ENCODE results near the gene USP17L5. TPM values are rescaled to one million over a fixed set of nuclear protein-coding genes. Genes with fewer than 3 reads are reported as not detected.
"Not testable (repeated sequence)": the region's sequence is repeated elsewhere in the genome, so short reads cannot be mapped to it uniquely, and the experiment has no call there.

USP17L5 gene, protein sequence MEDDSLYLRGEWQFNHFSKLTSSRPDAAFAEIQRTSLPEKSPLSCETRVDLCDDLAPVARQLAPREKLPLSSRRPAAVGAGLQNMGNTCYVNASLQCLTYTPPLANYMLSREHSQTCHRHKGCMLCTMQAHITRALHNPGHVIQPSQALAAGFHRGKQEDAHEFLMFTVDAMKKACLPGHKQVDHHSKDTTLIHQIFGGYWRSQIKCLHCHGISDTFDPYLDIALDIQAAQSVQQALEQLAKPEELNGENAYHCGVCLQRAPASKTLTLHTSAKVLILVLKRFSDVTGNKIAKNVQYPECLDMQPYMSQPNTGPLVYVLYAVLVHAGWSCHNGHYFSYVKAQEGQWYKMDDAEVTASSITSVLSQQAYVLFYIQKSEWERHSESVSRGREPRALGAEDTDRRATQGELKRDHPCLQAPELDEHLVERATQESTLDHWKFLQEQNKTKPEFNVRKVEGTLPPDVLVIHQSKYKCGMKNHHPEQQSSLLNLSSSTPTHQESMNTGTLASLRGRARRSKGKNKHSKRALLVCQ
- total RNA-seq (not detected), polyA plus RNA-seq (ENCODE audit: insufficient read depth, low read depth, low replicate concordance) (not detected)
- long read RNA-seq, donor 1, result 0 reads
- long read RNA-seq, donor 2, result 0 reads
- long read RNA-seq, donor 3, result 0 reads
- long read RNA-seq, donor 4, result 0 reads
- long read RNA-seq, donor 5, result 0 reads
- long read RNA-seq, donor 6, result 0 reads
- long read RNA-seq, donor 7, result 0 reads
- long read RNA-seq, donor 8, result 0 reads
- long read RNA-seq, donor 9, result 0 reads
- long read RNA-seq, donor 10, result 0 reads

DNA sequence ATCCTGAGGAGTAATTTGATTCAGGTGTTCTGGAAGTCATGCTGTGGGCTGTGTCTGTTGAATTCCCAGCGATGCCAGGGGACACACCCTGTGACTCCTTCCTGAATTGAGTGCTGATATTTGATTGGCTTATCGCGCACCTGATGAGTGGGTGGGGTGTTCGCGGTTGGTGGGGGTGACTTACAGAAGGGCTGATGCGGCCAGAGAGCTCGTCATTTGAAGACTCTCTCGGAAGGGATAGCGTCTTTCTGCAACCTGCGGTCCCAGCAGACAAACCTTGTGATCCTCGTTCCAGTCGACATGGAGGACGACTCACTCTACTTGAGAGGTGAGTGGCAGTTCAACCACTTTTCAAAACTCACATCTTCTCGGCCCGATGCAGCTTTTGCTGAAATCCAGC lies at the start of gene USP17L5:
Gene USP17L5 (plus strand): TSS at position 301 of the 400 bp plus-strand sequence. CDS start 0 bp downstream, at position 301.
- H3K36me3 ChIP-seq (ENCODE audit: control insufficient read depth in 2 of 3, insufficient read depth in 3 of 3, low read length in 3 of 3); DNase-seq; H3K4me1 ChIP-seq (ENCODE audit: control insufficient read depth in 2 of 3, insufficient read depth in 2 of 3, low read depth in 1 of 3, low read length in 3 of 3); H3K27me3 ChIP-seq (ENCODE audit: control insufficient read depth, insufficient read depth, low read length); H3K27ac ChIP-seq (ENCODE audit: low read depth in 2 of 2, low read length in 2 of 2); H3K4me3 ChIP-seq (ENCODE audit: low read length in 3 of 3); intact Hi-C loops (cut with DNase I); FAIRE-seq; H3K9ac ChIP-seq (ENCODE audit: low read length in 3 of 3); H3K9me3 ChIP-seq (ENCODE audit: control insufficient read depth in 2 of 3, insufficient read depth in 1 of 3, low read length in 3 of 3): not testable (repeated sequence)

DNA sequence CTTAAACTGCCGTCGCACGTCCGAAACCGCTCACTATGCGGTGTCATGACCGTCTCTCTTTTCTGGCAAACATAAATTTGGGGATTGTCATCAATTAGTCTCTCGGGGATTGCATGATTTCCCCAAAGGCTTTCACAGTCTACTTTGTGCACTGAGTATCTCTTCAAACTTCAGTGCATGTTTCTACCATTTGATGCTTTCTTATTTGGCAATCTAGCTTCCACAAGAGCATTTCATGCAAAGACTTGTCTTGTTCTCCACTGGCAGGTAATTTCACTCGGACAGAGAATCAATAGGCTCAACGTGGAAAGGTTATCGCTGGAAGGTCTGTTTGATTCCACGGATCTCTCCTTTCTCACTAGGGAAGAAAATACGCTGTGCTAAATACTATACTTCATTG lies 15.0 kb upstream of the USP17L5 start:
- H3K36me3 ChIP-seq (ENCODE audit: control insufficient read depth in 2 of 3, insufficient read depth in 3 of 3, low read length in 3 of 3); FAIRE-seq; H3K9me3 ChIP-seq (ENCODE audit: control insufficient read depth in 2 of 3, insufficient read depth in 1 of 3, low read length in 3 of 3); H3K27ac ChIP-seq (ENCODE audit: low read depth in 2 of 2, low read length in 2 of 2); H3K4me1 ChIP-seq (ENCODE audit: control insufficient read depth in 2 of 3, insufficient read depth in 2 of 3, low read depth in 1 of 3, low read length in 3 of 3); DNase-seq; intact Hi-C loops (cut with DNase I); H3K9ac ChIP-seq (ENCODE audit: low read length in 3 of 3); H3K27me3 ChIP-seq (ENCODE audit: control insufficient read depth, insufficient read depth, low read length); H3K4me3 ChIP-seq (ENCODE audit: low read length in 3 of 3): not testable (repeated sequence)

DNA sequence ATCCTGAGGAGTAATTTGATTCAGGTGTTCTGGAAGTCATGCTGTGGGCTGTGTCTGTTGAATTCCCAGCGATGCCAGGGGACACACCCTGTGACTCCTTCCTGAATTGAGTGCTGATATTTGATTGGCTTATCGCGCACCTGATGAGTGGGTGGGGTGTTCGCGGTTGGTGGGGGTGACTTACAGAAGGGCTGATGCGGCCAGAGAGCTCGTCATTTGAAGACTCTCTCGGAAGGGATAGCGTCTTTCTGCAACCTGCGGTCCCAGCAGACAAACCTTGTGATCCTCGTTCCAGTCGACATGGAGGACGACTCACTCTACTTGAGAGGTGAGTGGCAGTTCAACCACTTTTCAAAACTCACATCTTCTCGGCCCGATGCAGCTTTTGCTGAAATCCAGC lies 14.3 kb upstream of the USP17L5 start, which contains the start of gene USP17L24:
Gene USP17L24 (plus strand): TSS at position 301 of the 400 bp plus-strand sequence. CDS start 0 bp downstream, at position 301.
- H3K36me3 ChIP-seq (ENCODE audit: control insufficient read depth in 2 of 3, insufficient read depth in 3 of 3, low read length in 3 of 3); H3K4me3 ChIP-seq (ENCODE audit: low read length in 3 of 3); H3K9me3 ChIP-seq (ENCODE audit: control insufficient read depth in 2 of 3, insufficient read depth in 1 of 3, low read length in 3 of 3); intact Hi-C loops (cut with DNase I); H3K4me1 ChIP-seq (ENCODE audit: control insufficient read depth in 2 of 3, insufficient read depth in 2 of 3, low read depth in 1 of 3, low read length in 3 of 3); H3K27ac ChIP-seq (ENCODE audit: low read depth in 2 of 2, low read length in 2 of 2); H3K27me3 ChIP-seq (ENCODE audit: control insufficient read depth, insufficient read depth, low read length); DNase-seq; H3K9ac ChIP-seq (ENCODE audit: low read length in 3 of 3); FAIRE-seq: not testable (repeated sequence)

DNA sequence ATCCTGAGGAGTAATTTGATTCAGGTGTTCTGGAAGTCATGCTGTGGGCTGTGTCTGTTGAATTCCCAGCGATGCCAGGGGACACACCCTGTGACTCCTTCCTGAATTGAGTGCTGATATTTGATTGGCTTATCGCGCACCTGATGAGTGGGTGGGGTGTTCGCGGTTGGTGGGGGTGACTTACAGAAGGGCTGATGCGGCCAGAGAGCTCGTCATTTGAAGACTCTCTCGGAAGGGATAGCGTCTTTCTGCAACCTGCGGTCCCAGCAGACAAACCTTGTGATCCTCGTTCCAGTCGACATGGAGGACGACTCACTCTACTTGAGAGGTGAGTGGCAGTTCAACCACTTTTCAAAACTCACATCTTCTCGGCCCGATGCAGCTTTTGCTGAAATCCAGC lies 9.6 kb upstream of the USP17L5 start, which contains the start of gene USP17L25:
Gene USP17L25 (plus strand): TSS at position 301 of the 400 bp plus-strand sequence. CDS start 0 bp downstream, at position 301.
- H3K4me3 ChIP-seq (ENCODE audit: low read length in 3 of 3); H3K9me3 ChIP-seq (ENCODE audit: control insufficient read depth in 2 of 3, insufficient read depth in 1 of 3, low read length in 3 of 3); H3K4me1 ChIP-seq (ENCODE audit: control insufficient read depth in 2 of 3, insufficient read depth in 2 of 3, low read depth in 1 of 3, low read length in 3 of 3); H3K9ac ChIP-seq (ENCODE audit: low read length in 3 of 3); H3K27me3 ChIP-seq (ENCODE audit: control insufficient read depth, insufficient read depth, low read length); H3K27ac ChIP-seq (ENCODE audit: low read depth in 2 of 2, low read length in 2 of 2); H3K36me3 ChIP-seq (ENCODE audit: control insufficient read depth in 2 of 3, insufficient read depth in 3 of 3, low read length in 3 of 3); intact Hi-C loops (cut with DNase I); FAIRE-seq; DNase-seq: not testable (repeated sequence)

DNA sequence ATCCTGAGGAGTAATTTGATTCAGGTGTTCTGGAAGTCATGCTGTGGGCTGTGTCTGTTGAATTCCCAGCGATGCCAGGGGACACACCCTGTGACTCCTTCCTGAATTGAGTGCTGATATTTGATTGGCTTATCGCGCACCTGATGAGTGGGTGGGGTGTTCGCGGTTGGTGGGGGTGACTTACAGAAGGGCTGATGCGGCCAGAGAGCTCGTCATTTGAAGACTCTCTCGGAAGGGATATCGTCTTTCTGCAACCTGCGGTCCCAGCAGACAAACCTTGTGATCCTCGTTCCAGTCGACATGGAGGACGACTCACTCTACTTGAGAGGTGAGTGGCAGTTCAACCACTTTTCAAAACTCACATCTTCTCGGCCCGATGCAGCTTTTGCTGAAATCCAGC lies 4.8 kb upstream of the USP17L5 start, which contains the start of gene USP17L26:
Gene USP17L26 (plus strand): TSS at position 301 of the 400 bp plus-strand sequence. CDS start 0 bp downstream, at position 301.
- intact Hi-C loops (cut with DNase I); H3K4me3 ChIP-seq (ENCODE audit: low read length in 3 of 3); H3K27ac ChIP-seq (ENCODE audit: low read depth in 2 of 2, low read length in 2 of 2); H3K27me3 ChIP-seq (ENCODE audit: control insufficient read depth, insufficient read depth, low read length); DNase-seq; H3K4me1 ChIP-seq (ENCODE audit: control insufficient read depth in 2 of 3, insufficient read depth in 2 of 3, low read depth in 1 of 3, low read length in 3 of 3); H3K36me3 ChIP-seq (ENCODE audit: control insufficient read depth in 2 of 3, insufficient read depth in 3 of 3, low read length in 3 of 3); H3K9me3 ChIP-seq (ENCODE audit: control insufficient read depth in 2 of 3, insufficient read depth in 1 of 3, low read length in 3 of 3); FAIRE-seq; H3K9ac ChIP-seq (ENCODE audit: low read length in 3 of 3): not testable (repeated sequence)

DNA sequence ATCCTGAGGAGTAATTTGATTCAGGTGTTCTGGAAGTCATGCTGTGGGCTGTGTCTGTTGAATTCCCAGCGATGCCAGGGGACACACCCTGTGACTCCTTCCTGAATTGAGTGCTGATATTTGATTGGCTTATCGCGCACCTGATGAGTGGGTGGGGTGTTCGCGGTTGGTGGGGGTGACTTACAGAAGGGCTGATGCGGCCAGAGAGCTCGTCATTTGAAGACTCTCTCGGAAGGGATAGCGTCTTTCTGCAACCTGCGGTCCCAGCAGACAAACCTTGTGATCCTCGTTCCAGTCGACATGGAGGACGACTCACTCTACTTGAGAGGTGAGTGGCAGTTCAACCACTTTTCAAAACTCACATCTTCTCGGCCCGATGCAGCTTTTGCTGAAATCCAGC lies 4.6 kb downstream of the USP17L5 start, which contains the start of gene USP17L27:
Gene USP17L27 (plus strand): TSS at position 301 of the 400 bp plus-strand sequence. CDS start 0 bp downstream, at position 301.
- H3K4me1 ChIP-seq (ENCODE audit: control insufficient read depth in 2 of 3, insufficient read depth in 2 of 3, low read depth in 1 of 3, low read length in 3 of 3); DNase-seq; H3K27me3 ChIP-seq (ENCODE audit: control insufficient read depth, insufficient read depth, low read length); H3K9ac ChIP-seq (ENCODE audit: low read length in 3 of 3); intact Hi-C loops (cut with DNase I); H3K36me3 ChIP-seq (ENCODE audit: control insufficient read depth in 2 of 3, insufficient read depth in 3 of 3, low read length in 3 of 3); H3K27ac ChIP-seq (ENCODE audit: low read depth in 2 of 2, low read length in 2 of 2); H3K4me3 ChIP-seq (ENCODE audit: low read length in 3 of 3); H3K9me3 ChIP-seq (ENCODE audit: control insufficient read depth in 2 of 3, insufficient read depth in 1 of 3, low read length in 3 of 3); FAIRE-seq: not testable (repeated sequence)

DNA sequence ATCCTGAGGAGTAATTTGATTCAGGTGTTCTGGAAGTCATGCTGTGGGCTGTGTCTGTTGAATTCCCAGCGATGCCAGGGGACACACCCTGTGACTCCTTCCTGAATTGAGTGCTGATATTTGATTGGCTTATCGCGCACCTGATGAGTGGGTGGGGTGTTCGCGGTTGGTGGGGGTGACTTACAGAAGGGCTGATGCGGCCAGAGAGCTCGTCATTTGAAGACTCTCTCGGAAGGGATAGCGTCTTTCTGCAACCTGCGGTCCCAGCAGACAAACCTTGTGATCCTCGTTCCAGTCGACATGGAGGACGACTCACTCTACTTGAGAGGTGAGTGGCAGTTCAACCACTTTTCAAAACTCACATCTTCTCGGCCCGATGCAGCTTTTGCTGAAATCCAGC lies 9.4 kb downstream of the USP17L5 start, which contains the start of gene USP17L28:
Gene USP17L28 (plus strand): TSS at position 301 of the 400 bp plus-strand sequence. CDS start 0 bp downstream, at position 301.
- H3K27ac ChIP-seq (ENCODE audit: low read depth in 2 of 2, low read length in 2 of 2); H3K4me1 ChIP-seq (ENCODE audit: control insufficient read depth in 2 of 3, insufficient read depth in 2 of 3, low read depth in 1 of 3, low read length in 3 of 3); DNase-seq; H3K27me3 ChIP-seq (ENCODE audit: control insufficient read depth, insufficient read depth, low read length); H3K9me3 ChIP-seq (ENCODE audit: control insufficient read depth in 2 of 3, insufficient read depth in 1 of 3, low read length in 3 of 3); H3K4me3 ChIP-seq (ENCODE audit: low read length in 3 of 3); H3K36me3 ChIP-seq (ENCODE audit: control insufficient read depth in 2 of 3, insufficient read depth in 3 of 3, low read length in 3 of 3); FAIRE-seq; H3K9ac ChIP-seq (ENCODE audit: low read length in 3 of 3); intact Hi-C loops (cut with DNase I): not testable (repeated sequence)

Data from kidney (tissue), 19 donors.